Endodermal cell (in vitro differentiated cells): Measurements from ENCODE around the gene DHX34. TPM values are rescaled to one million over a fixed set of nuclear protein-coding genes. Genes with fewer than 3 reads are reported as not detected.

ENCODE experiments used
- DNase-seq: peaks from one replicate; pipeline ENCODE4 v3.0.0-alpha.2; 2017
- H3K27ac ChIP-seq: 2 replicates; pipeline ENCODE4 v1.5.1; 2013; ENCODE audit warnings: mild to moderate bottlenecking, low read depth, low read length, moderate library complexity
- H3K27me3 ChIP-seq: 2 replicates; pipeline ENCODE4 v1.6.1; 2013; ENCODE audit warnings: mild to moderate bottlenecking, low read length, moderate library complexity; ENCODE audit not compliant: insufficient read depth, control insufficient read depth, poor library complexity, severe bottlenecking
- H3K36me3 ChIP-seq: 2 replicates; pipeline ENCODE4 v1.7.0; 2013; ENCODE audit warnings: mild to moderate bottlenecking, low read length, moderate library complexity; ENCODE audit not compliant: control insufficient read depth, insufficient read depth
- H3K4me1 ChIP-seq: one replicate; pipeline ENCODE4 v1.7.0; 2013; ENCODE audit warnings: low read length; ENCODE audit not compliant: control insufficient read depth, insufficient read depth
- H3K4me3 ChIP-seq: 2 replicates; pipeline ENCODE4 v1.5.1; 2013; ENCODE audit warnings: mild to moderate bottlenecking, low read length, moderate library complexity
- H3K9ac ChIP-seq: 2 replicates; pipeline ENCODE4 v1.6.1; 2013; ENCODE audit warnings: mild to moderate bottlenecking, low read length, moderate library complexity; ENCODE audit not compliant: poor library complexity, severe bottlenecking; ENCODE audit errors: extremely low read depth
- H3K9me3 ChIP-seq: 2 replicates; pipeline ENCODE4 v1.6.1; 2013; ENCODE audit warnings: mild to moderate bottlenecking, low read length, moderate library complexity; ENCODE audit not compliant: control insufficient read depth
- H3K27ac Mint-ChIP-seq: 2 replicates; pipeline ENCODE4 v1.8.0; 2020; ENCODE audit warnings: mixed read lengths
- H3K27me3 Mint-ChIP-seq: 2 replicates; pipeline ENCODE4 v1.8.0; 2021; ENCODE audit warnings: mild to moderate bottlenecking, mixed read lengths; ENCODE audit not compliant: insufficient read depth
- H3K36me3 Mint-ChIP-seq: 2 replicates; pipeline ENCODE4 v1.8.0; 2020; ENCODE audit warnings: low read depth, mixed read lengths
- H3K4me1 Mint-ChIP-seq: 2 replicates; pipeline ENCODE4 v1.8.0; 2020; ENCODE audit warnings: mixed read lengths
- H3K4me3 Mint-ChIP-seq: 2 replicates; pipeline ENCODE4 v1.8.0; 2020; ENCODE audit warnings: mild to moderate bottlenecking, moderate library complexity, mixed read lengths
- H3K9me3 Mint-ChIP-seq: 2 replicates; pipeline ENCODE4 v1.8.0; 2020; ENCODE audit warnings: mild to moderate bottlenecking, mixed read lengths
- CTCF ChIP-seq: fragments of 200-600 bp; sonication (generic); conservative IDR thresholded peaks from 2 replicates; pipeline ENCODE4 v1.5.0; 2021; ENCODE audit warnings: antibody characterized with exemption, mild to moderate bottlenecking
- WGBS, 2 experiments: methylation state at CpG; one replicate each; pipeline versions ENCODE4 v1.1.5 to v1.1.7; 2013; ENCODE audit warnings: missing lambda C conversion rate in 2 of 2, mixed read lengths in 1 of 2; ENCODE audit not compliant: insufficient coverage in 1 of 2, insufficient read length in 1 of 2; 5-methylcytosine and 5-hydroxymethylcytosine counted together
- total RNA-seq, 2 donors: library from RNA; stranded (reverse); fragmentation: NEBNext Ultra II Directional in 1 of 2; extraction: Animal tissue kit (Norgen Biotek cat#: 25700) in 1 of 2; gene quantifications; 2 replicates in 1 of 2; 3 replicates in 1 of 2; pipeline ENCODE4 v1.2.1, GENCODE V29; 2021

DHX34 gene
- total RNA-seq, 2 donors from 2014 or later: 36.9 to 43.9 TPM

DNA sequence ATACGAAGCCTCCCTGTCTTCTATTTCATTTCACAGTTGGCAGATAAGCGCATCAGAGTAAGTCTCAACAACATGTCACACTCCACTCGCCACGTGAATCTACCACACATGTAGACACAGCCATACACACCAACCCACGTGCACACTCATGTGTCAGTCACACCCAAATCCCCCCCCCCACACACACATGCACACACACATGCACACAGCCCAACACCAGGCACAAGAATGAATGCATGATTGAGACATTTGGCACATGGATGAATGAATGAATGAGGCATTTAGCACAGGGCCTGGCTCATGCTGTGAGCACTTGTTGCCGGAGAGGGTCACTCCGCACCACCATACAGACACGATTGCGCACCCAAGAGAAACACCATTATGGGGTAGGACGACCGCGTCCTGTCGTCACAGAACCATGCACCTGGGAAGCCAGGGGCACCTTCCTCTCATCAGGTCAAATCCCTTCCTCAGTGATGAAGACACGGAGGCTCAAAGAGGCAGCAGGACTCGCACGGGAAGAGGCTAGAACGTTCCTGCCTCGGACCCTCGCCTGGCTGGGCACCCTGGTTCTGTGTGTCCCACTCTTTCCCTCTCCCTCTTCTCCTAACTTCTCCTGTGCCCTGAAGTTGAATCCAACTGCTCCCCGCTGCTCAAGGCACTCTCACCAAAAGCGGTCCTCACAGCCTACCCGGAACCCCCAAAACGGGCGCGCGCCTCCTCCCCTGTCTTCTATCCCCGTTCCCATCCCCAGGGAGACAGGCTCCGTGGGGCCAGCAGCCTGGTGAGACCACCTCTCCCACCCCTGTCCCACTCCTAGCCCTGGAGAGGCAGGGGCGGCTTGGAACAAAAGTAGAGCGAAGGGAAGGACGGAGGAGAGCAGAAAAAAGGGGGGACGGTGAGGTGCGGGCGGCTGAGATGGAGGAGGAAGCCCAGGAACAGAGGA, 68.9 kb downstream of the DHX34 start:
- TF ChIP-seq CTCF: no peak
- DNase-seq: peak; percentile 64
- H3K9me3 ChIP-seq: no peaks in the 10 kb centered on the region
- peaks cover 10% of the 10 kb centered on the region for H3K27me3 ChIP-seq
- Mint-ChIP-seq H3K36me3 (peaks cover 27% of the 10 kb centered on the region), H3K4me3 (peak overlapping the region; percentile 76), H3K9me3 (no peaks in the 10 kb centered on the region), H3K4me1 (peaks cover 34% of the 10 kb centered on the region), H3K27ac (peak overlapping the region; percentile 17), H3K27me3 (peaks cover 42% of the 10 kb centered on the region)
- 10 to 23% methylated on average over 17 to 34 of the region's 34 CpGs for WGBS, 2 experiments
- peak overlapping the region; percentile 87 for H3K4me3 ChIP-seq
- H3K27ac ChIP-seq: no peak overlapping the region
- H3K4me1 ChIP-seq: no peaks in the 10 kb centered on the region
- H3K36me3 ChIP-seq: peaks cover 17% of the 10 kb centered on the region
- H3K9ac ChIP-seq: peak overlapping the region; percentile 57

GRCh38 chr19:47418692-47419029, 69.5 kb downstream of the DHX34 start:
- no peaks in the 10 kb centered on the region for H3K9me3 Mint-ChIP-seq
- 0 to 1% methylated on average over 1 to 9 of the region's 9 CpGs for WGBS, 2 experiments
- Histone ChIP-seq H3K9ac (peak overlapping the region; percentile 57), H3K4me1 (no peaks in the 10 kb centered on the region), H3K4me3 (peak overlapping the region; percentile 87), H3K27ac (no peak overlapping the region), H3K36me3 (peaks cover 17% of the 10 kb centered on the region), H3K9me3 (no peaks in the 10 kb centered on the region), H3K27me3 (peaks cover 10% of the 10 kb centered on the region)
- TF ChIP-seq CTCF: no peak
- DNase-seq: peak; percentile 71
- peak overlapping the region; percentile 76 for H3K4me3 Mint-ChIP-seq
- peaks cover 22% of the 10 kb centered on the region for H3K36me3 Mint-ChIP-seq
- no peak overlapping the region for H3K27ac Mint-ChIP-seq
- H3K27me3 Mint-ChIP-seq: peaks cover 48% of the 10 kb centered on the region
- H3K4me1 Mint-ChIP-seq: peaks cover 34% of the 10 kb centered on the region

DNA sequence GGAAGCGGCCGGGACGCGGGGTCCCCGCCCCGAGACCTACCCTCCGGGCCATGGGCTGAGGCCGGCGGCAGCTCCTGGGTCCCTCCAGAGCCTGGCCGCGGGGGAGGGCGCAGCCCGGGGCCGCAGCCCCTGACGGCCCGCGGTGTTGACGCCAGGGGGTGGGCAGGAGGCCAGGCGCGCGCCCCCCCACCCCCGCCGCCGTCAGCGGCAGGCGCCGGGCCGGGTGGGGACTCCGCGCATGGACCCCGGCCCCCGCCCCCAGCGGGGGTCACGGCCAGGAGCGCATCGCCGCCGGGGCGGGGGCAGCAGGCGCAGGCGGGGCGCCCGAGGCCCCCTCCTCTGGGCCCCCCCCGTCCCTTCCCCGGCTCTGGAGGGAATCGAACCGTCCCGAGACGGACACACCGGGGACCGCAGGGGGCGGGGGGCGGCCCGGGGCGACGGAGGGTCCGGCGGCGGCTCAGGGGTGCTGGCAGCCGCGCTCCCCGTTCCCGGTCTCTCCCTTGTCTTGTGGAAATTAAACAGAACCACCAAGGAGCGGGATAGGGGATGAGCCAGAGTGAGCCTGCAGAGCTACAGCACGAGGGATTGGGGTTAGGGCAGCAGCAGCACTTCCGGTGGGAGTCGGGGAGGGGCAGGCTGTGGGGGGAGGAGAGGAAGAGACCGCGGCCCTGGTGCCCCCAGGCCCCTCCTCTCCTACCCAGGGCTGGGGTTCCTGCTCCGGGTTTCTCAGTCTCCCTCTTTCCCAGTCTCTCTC, 70.1 kb downstream of the DHX34 start, which contains the start of gene MEIS3:
TSS of gene MEIS3 (minus strand) at position 498 of the 754 bp plus-strand sequence. CDS start at position 52, 446 bp downstream.
- H3K9ac ChIP-seq: peak within 1 kb of the TSS; percentile 57
- Mint-ChIP-seq H3K36me3 (peaks cover 18% of the 10 kb centered on the region), H3K27ac (peak within 1 kb of the TSS; percentile 17), H3K9me3 (no peaks in the 10 kb centered on the region), H3K27me3 (peaks cover 52% of the 10 kb centered on the region), H3K4me1 (peaks cover 34% of the 10 kb centered on the region), H3K4me3 (peak within 1 kb of the TSS; percentile 76)
- H3K9me3 ChIP-seq: no peaks in the 10 kb centered on the region
- peak within 1 kb of the TSS; percentile 90 for H3K27ac ChIP-seq
- H3K4me1 ChIP-seq: no peaks in the 10 kb centered on the region
- peaks cover 13% of the 10 kb centered on the region for H3K36me3 ChIP-seq
- peak within 1 kb of the TSS; percentile 87 for H3K4me3 ChIP-seq
- 0 to 1% methylated on average over 1 to 53 of the region's 70 CpGs for WGBS, 2 experiments
- TF ChIP-seq CTCF: no peak
- peaks cover 10% of the 10 kb centered on the region for H3K27me3 ChIP-seq
- DNase-seq: peak; percentile 81
